ENCODE data around the gene KCTD16. TPM values are rescaled to one million over a fixed set of nuclear protein-coding genes. Genes with fewer than 3 reads are reported as not detected.

KCTD16 gene
- polyA plus RNA-seq, 1 of the 3 experiments (the other 2 are of a cell fraction): 0.03 TPM

- H3F3A ChIP-seq (replicated peaks; ENCODE audit: insufficient read depth): no peaks in the 10 kb centered on the region
- H3K4me1 ChIP-seq (ENCODE audit: control insufficient read depth in 1 of 2, insufficient read depth in 2 of 2, low read depth in 1 of 2, low read length in 1 of 2): no peaks in the 10 kb centered on the region; a peak in 1 of 4 replicates
- TF ChIP-seq, protein P1, sequence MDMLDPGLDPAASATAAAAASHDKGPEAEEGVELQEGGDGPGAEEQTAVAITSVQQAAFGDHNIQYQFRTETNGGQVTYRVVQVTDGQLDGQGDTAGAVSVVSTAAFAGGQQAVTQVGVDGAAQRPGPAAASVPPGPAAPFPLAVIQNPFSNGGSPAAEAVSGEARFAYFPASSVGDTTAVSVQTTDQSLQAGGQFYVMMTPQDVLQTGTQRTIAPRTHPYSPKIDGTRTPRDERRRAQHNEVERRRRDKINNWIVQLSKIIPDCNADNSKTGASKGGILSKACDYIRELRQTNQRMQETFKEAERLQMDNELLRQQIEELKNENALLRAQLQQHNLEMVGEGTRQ (IDR thresholded peaks at IDR 0.05; ENCODE audit: borderline replicate concordance, low read depth, low read length): no peak
- TF ChIP-seq FOXM1 (IDR thresholded peaks at IDR 0.05; ENCODE audit: low read depth): no peak
- no peak for TF ChIP-seq TCF12 (IDR thresholded peaks at IDR 0.05)
- TF ChIP-seq CHD2 (IDR thresholded peaks at IDR 0.05; ENCODE audit: low read length, partially characterized antibody): no peak
- TF ChIP-seq FOXJ3 (CRISPR knock-in tag; IDR thresholded peaks at IDR 0.05): no peak
- no peak for TF ChIP-seq EP300 (IDR thresholded peaks at IDR 0.05; ENCODE audit: borderline replicate concordance in 1 of 2, low read depth in 1 of 2, low read length in 1 of 2)
- TF ChIP-seq POLR2AphosphoS5 (IDR thresholded peaks at IDR 0.05; ENCODE audit: low read depth, low read length): no peak
- TF ChIP-seq EZH2phosphoT487 (IDR thresholded peaks at IDR 0.05; ENCODE audit: borderline replicate concordance, low read depth): no peak
- TF ChIP-seq RCOR1 (IDR thresholded peaks at IDR 0.05; ENCODE audit: low read length): no peak
- no peak for TF ChIP-seq GABPA (IDR thresholded peaks at IDR 0.05; ENCODE audit: low read depth)
- no peak for TF ChIP-seq NRF1 (IDR thresholded peaks at IDR 0.05; ENCODE audit: low read depth, low read length)
- H4K20me1 ChIP-seq (ENCODE audit: insufficient read depth): no peaks in the 10 kb centered on the region
- CTCF ChIA-PET: interaction anchor here (1.2 kb wide), 1 partner anchor 31 kb away, joined by 3 read pairs; no protein-coding TSS in a partner anchor
- WGBS (ENCODE audit: low lambda C conversion rate): 50% methylated on average over 1 of the region's 1 CpG
- no peak overlapping the region for H2AFZ ChIP-seq (ENCODE audit: low read depth)
- H3K9ac ChIP-seq: no peak overlapping the region
- no peak overlapping the region for H3K4me2 ChIP-seq
- no peaks in the 10 kb centered on the region for H3K36me3 ChIP-seq (replicated peaks in 1 of 2; ENCODE audit: control insufficient read depth in 1 of 2, insufficient read depth in 2 of 2, low read length in 1 of 2)
- H3K9me3 ChIP-seq: no peaks in the 10 kb centered on the region
- no peak overlapping the region for H3K27ac ChIP-seq (ENCODE audit: low read depth in 2 of 2, low read length in 1 of 2)
- POLR2A ChIA-PET: no interaction called here
- H3K9me2 ChIP-seq: no peaks in the 10 kb centered on the region
- H3K4me3 ChIP-seq (ENCODE audit: low read depth in 2 of 2, low read length in 1 of 2): no peak overlapping the region
- no peak for DNase-seq
- no peaks in the 10 kb centered on the region for H3K79me2 ChIP-seq (ENCODE audit: insufficient read depth)
- H3K27me3 ChIP-seq (ENCODE audit: insufficient read depth): no peaks in the 10 kb centered on the region
Observed at GRCh38 chr5:144385597-144385996, 214.9 kb downstream of the KCTD16 start.

DNA sequence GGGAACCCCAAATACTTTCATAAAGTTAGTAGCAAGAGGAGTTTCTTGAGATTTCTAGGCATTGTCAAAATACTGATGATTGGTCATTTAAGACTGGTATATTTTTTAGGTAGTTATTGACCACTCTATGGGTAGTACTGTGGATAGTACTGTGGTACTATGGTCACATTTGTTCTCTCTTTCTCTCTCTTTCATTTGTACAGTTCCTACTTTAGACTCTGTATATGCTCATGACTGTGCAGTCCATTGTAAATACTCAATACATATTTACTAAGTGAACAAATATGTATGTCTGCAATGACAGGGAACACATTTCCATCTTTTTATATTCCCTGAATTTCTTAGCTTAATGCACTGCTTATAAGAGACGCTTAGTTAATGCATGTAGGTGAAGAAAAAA, 215.6 kb downstream of the KCTD16 start:
- no peaks in the 10 kb centered on the region; a peak in 1 of 4 replicates for H3K4me1 ChIP-seq (ENCODE audit: control insufficient read depth in 1 of 2, insufficient read depth in 2 of 2, low read depth in 1 of 2, low read length in 1 of 2)
- H3K79me2 ChIP-seq (ENCODE audit: insufficient read depth): no peaks in the 10 kb centered on the region
- no peaks in the 10 kb centered on the region for H3K36me3 ChIP-seq (replicated peaks in 1 of 2; ENCODE audit: control insufficient read depth in 1 of 2, insufficient read depth in 2 of 2, low read length in 1 of 2)
- no peaks in the 10 kb centered on the region for H3K9me2 ChIP-seq
- TF ChIP-seq RAD21 (IDR thresholded peaks at IDR 0.05; ENCODE audit: low read length): no peak
- TF ChIP-seq NRF1 (IDR thresholded peaks at IDR 0.05; ENCODE audit: low read depth, low read length): no peak
- TF ChIP-seq CHD2 (IDR thresholded peaks at IDR 0.05; ENCODE audit: low read length, partially characterized antibody): no peak
- TF ChIP-seq, protein P2, sequence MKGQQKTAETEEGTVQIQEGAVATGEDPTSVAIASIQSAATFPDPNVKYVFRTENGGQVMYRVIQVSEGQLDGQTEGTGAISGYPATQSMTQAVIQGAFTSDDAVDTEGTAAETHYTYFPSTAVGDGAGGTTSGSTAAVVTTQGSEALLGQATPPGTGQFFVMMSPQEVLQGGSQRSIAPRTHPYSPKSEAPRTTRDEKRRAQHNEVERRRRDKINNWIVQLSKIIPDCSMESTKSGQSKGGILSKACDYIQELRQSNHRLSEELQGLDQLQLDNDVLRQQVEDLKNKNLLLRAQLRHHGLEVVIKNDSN (IDR thresholded peaks at IDR 0.05; ENCODE audit: borderline replicate concordance, low read depth): no peak
- no peak for TF ChIP-seq TEAD4 (IDR thresholded peaks at IDR 0.05; ENCODE audit: borderline replicate concordance, insufficient read depth)
- no peak for TF ChIP-seq ELF1 (IDR thresholded peaks at IDR 0.05)
- no peak for DNase-seq
- WGBS (ENCODE audit: low lambda C conversion rate): 70% methylated on average over 1 of the region's 1 CpG
- H3K4me3 ChIP-seq (ENCODE audit: low read depth in 2 of 2, low read length in 1 of 2): no peak overlapping the region
- no peaks in the 10 kb centered on the region for H3K27me3 ChIP-seq (ENCODE audit: insufficient read depth)
- no peaks in the 10 kb centered on the region for H3K9me3 ChIP-seq
- no peak overlapping the region for H3K4me2 ChIP-seq
- ChIA-PET CTCF (interaction anchor here (1.2 kb wide), 1 partner anchor 32 kb away, joined by 3 read pairs; no protein-coding TSS in a partner anchor), POLR2A (interaction anchor here (0.6 kb wide), 1 partner anchor 1383 kb away, joined by 8 read pairs; no protein-coding TSS in a partner anchor)
- H3F3A ChIP-seq (replicated peaks; ENCODE audit: insufficient read depth): no peaks in the 10 kb centered on the region
- H2AFZ ChIP-seq (ENCODE audit: low read depth): no peak overlapping the region
- H3K9ac ChIP-seq: no peak overlapping the region
- no peak overlapping the region for H3K27ac ChIP-seq (ENCODE audit: low read depth in 2 of 2, low read length in 1 of 2)
- H4K20me1 ChIP-seq (ENCODE audit: insufficient read depth): no peaks in the 10 kb centered on the region

All from SK-N-SH (cell line).